Frontal cortex (tissue), 4 donors: ENCODE results near the gene PLEKHG5. TPM values are rescaled to one million over a fixed set of nuclear protein-coding genes. Genes with fewer than 3 reads are reported as not detected.
"Not testable (repeated sequence)": the region's sequence is repeated elsewhere in the genome, so short reads cannot be mapped to it uniquely, and the experiment has no call there.

Source experiments
- DNase-seq, 2 donors: peaks; one replicate each; pipeline ENCODE4 v3.0.0; 2012; ENCODE audit warnings: low spot score in 2 of 2
- FAIRE-seq: peaks from 2 replicates; lab custom pipeline; 2012; peaks lifted over from hg19 to GRCh38; lab: Jason Lieb, UNC
- total RNA-seq: library from RNA; depleted of rRNA; stranded (reverse); fragments of >200 nt; gene quantifications from one replicate; pipeline ENCODE4 v1.2.3, GENCODE V29; 2014
- donor health status: control.
- donor health status: control.
- donor health status: control.

Gene PLEKHG5
- total RNA-seq, 1 donor from 2014 or later = 24.9 TPM

GRCh38 chr1:6498576-6499111 is 7.2 kb upstream of the PLEKHG5 start:
- DNase-seq = no peak
- FAIRE-seq = no peak

GRCh38 chr1:6497867-6498575 is 6.6 kb upstream of the PLEKHG5 start:
- FAIRE-seq (no peak), DNase-seq (no peak)

- no peak for FAIRE-seq
- DNase-seq = peak; percentile 67 to 74
Observed at GRCh38 chr1:6497215-6497866, 5.9 kb upstream of the PLEKHG5 start.

GRCh38 chr1:6496890-6497214 is 5.4 kb upstream of the PLEKHG5 start:
- DNase-seq (no peak), FAIRE-seq (no peak)

DNA sequence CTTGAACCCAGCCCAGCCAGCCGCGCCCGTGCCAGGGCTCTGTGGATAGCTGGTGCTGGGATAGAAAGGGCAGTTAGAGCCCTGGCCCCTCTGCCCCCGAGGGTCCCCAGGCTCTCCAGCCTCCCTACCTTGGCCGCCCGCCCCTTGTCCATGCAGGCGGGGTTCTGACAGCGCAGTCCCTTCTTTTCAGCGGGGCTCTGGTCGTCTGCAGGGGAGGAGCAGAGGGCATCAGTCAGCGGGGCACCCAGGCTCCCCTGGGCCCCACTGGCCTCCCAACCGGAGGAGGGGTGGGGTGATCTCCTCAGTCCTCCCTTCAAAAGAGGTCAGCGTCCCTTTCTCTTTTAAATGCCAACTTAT is 4.9 kb upstream of the PLEKHG5 start:
- FAIRE-seq (no peak), DNase-seq (no peak)

DNA sequence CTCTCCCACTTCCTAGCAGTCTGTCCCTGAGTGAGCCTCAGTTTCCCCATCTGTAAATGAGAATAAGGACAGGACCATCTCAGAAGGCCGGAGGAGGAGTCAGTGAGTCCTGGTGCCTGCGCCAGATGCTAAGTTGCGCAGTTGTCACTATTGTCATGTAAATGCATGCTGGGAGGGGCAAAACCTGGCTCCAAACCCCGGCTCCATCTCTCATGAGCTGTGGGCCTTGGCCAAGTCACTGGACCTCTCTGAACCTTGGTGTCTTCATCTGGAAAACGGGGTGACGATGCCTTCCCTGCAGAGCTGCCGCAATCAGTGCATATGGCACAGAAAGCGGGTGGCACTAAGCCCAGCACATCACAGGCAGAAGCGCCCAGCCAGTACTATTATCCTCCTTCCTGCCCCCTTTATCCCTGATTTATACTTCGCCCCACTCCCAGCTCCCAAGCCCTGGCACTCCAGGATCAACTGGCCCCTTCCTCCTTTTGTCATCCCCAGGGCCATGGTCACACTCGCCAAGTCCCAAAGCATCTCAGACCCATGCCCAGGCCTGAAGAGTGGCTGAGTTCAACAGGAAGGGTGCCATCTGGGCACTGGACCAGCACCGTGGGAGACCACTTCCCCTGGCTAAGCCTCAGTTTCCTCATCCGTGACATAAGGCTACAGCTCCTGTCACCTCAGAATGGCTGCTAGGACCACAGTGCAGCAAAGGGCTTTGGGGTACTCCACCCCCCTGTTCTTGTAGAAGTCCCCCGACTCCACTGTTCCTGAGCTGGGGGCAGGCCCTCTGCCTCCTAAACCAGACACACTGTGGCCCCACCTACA is 4.3 kb upstream of the PLEKHG5 start:
- FAIRE-seq (no peak), DNase-seq (no peak)

DNA sequence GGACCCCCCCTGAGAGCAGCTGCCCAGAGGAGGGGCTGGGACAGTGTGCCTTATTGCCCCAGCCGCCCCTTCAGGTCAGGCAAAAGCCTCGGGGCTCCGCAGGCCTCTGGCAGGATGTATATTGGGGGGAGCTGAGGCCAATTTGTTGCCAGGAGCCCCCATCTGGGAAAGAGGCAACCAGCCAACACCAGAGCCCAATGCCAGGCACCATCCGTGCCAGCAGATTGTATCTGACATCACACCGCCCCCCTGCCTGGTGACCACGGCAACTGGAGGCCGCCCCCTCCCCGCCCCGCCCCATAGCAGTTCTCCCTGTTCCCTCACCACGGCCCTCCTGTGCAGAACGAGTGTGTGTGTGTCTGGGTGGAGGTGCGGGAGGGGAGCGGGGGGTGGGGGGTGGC is 3.6 kb upstream of the PLEKHG5 start:
- FAIRE-seq (no peak), DNase-seq (no peak)

GRCh38 chr1:6494627-6495026 is 3.2 kb upstream of the PLEKHG5 start:
- FAIRE-seq (no peak), DNase-seq (no peak)

GRCh38 chr1:6493834-6494223 is 2.4 kb upstream of the PLEKHG5 start:
- not testable (repeated sequence) for FAIRE-seq, DNase-seq

DNA sequence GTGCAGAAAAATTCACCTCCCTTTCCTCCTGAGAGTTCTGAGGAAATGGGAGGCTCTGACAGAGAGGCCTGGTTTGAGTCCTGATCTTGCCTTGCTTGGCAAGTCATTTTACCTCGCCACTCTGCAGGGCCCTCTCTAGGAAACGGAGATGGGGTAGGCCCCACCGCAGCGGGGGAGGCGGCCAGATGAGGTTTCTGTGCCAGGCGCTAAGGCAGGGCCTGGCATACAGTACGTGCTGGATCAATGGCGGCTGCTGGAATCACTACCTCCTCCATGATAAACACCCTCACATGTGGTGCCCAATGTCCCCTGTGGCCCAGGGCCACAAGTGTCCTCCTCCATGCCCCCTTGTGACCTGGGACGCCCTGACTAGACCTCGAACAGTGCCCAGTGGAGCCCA is 499 bp upstream of the PLEKHG5 start:
- DNase-seq (no peak), FAIRE-seq (no peak)

DNA sequence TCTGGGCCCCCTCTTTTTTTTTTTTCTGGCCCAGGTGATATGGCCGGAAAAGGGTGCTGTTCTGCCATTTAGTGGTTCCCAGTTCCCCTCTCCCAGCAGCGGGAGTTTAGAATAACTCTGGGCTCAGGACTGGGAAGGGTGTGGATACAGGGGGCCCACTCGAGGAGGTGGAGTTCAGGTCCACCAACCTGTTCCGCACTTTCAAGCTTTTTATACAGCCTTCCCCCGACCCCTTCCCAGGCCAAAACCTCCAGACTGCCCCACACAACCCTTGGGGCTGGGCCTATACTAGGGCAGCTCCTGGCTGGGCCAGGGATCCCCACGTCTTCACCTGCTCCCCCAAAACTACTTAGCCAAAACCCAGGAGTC is 402 bp downstream of the PLEKHG5 start:
- FAIRE-seq (no peak), DNase-seq (no peak)

DNA sequence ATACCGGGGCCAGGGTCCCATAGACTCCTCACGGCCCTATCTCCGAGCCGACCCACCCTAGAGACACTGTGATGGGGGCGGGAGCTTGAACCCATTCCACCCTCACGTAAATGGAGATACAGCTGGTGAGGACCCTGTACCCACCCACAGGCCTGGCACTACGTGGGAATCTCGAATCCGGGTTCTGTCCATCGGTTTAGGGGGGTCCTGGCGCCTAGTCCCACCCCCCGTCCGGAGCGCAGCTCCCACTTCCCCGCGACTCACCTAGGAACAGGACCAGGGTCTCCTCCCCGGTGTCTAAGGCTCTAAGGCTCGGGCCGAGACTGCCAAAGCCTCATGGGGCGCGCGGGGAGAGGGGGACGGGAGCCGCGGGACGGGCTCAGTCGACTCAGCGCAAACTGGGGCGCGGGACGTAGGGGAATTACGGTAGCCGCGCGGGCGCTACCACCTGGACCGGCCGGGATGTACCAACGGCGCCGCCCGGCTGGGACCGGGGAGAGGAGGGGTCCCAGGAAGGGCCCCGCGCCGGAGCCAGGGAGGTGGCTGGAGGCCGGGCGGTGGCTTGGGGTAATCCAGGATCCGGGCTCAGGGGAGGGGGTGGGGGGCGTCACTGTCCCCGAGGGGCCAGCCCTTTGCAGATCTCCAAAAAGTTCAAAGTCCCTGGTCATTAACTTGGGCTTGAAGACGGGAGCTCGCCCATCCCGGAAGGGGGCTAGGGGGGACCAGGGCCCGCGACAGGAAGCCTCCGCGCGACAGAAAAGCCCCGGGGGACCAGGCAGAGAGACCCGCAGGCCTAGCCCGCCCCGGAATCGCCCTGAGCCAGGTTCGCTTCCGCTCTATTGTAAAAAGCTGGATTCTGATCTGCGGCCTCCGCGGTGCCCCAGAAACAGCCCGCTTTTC is 1.0 kb downstream of the PLEKHG5 start:
- no peak for FAIRE-seq
- peak in 1 of 2 donors; percentile 71 for DNase-seq

DNA sequence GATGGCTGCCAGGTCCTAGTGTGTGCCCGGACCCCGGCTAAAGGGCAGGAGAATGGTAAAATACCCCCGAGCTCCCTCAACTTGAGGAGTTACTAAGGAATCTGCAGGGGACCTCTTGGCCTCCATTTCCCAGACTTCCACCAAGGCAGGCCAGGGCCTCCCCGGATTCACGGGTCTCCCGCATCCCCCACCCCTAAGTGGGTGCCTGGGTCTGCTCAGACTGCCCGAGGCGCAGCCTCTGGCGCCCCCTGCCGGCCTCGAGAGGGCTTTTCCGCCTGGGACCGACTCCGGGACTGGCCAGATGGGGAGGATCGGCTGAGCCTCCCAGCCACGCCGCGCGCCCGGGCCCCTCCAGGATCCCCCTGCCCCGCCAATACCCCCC is 1.7 kb downstream of the PLEKHG5 start:
- peak; percentile 77 to 85 for DNase-seq
- FAIRE-seq = no peak

- no peak for FAIRE-seq
- DNase-seq = no peak
Observed at GRCh38 chr1:6489383-6489765, 2.1 kb downstream of the PLEKHG5 start.

DNA sequence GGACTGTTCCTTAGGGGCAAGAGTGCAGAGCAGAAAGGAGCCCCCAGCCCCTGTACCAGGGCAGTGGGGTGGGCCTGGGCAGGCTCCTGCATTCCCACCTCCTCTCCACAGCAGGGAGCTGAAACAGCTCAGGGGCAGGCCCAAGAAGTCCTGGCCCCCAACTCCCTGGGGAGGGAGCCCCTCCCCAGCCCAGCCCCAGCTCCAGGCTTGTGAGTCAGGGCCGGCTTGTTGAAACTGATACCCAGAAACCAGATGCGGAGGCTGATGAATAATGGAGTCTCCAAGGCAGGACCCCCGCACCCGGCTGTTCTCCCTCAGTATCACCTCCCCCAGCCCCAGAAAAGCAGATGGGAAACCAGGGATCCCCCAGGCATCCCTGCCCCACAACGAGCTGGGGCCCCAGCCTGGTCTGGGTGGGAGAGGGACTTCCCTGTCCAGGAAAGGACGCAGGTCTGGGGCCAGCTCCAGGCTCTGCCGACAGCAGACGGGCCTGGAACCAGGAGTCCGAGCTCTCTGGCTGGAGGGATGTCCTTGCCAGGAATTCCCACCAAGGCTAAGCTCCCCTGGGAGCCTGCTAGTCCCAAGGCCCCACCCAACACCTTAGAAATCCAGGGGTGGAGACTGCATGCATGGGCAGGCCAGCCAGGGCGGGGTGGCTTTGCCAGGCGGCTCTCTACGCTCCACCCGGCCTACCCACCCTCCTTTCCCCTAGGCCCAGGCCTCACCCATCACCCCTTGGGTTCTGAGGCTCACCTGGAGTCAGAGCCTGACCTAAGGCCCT is 2.7 kb downstream of the PLEKHG5 start:
- no peak for DNase-seq
- no peak for FAIRE-seq

GRCh38 chr1:6487804-6488484 is 3.5 kb downstream of the PLEKHG5 start:
- no peak for FAIRE-seq
- no peak for DNase-seq

- FAIRE-seq (no peak), DNase-seq (peak; percentile 80 to 90)
Observed at GRCh38 chr1:6486433-6487011, 4.9 kb downstream of the PLEKHG5 start.
